GM19023 (cell line): ENCODE measurements around the gene VWA8.

Experiments used
- ATAC-seq: cut with Tn5 transposase; IDR thresholded peaks from one replicate; pipeline ENCODE4 v1.9.1; 2021; ENCODE audit warnings: mild to moderate bottlenecking, moderate library complexity; ENCODE audit not compliant: unreplicated experiment

The VWA8 gene

GRCh38 chr13:41960637-41961465, at the start of gene VWA8:
VWA8 (minus strand) TSS chr13:41961109; CDS start chr13:41961015, 94 bp downstream.
- peak; percentile 90 for ATAC-seq

- ATAC-seq, result no peak
Measured at GRCh38 chr13:42009057-42009456, 48.1 kb upstream of the VWA8 start.

GRCh38 chr13:42007844-42008243, 46.9 kb upstream of the VWA8 start:
- no peak for ATAC-seq

GRCh38 chr13:42002066-42002465, 41.2 kb upstream of the VWA8 start:
- ATAC-seq, result no peak

- ATAC-seq, result no peak
Measured at GRCh38 chr13:42001580-42001979, 40.7 kb upstream of the VWA8 start.

GRCh38 chr13:42000846-42001245, 39.9 kb upstream of the VWA8 start:
- no peak for ATAC-seq

GRCh38 chr13:41997396-41997795, 36.5 kb upstream of the VWA8 start:
- no peak for ATAC-seq

GRCh38 chr13:41995946-41996345, 35.0 kb upstream of the VWA8 start:
- no peak for ATAC-seq

- no peak for ATAC-seq
Measured at GRCh38 chr13:41995336-41995735, 34.4 kb upstream of the VWA8 start.

- no peak for ATAC-seq
Measured at GRCh38 chr13:41994696-41995095, 33.8 kb upstream of the VWA8 start.

- no peak for ATAC-seq
Measured at GRCh38 chr13:41991936-41992335, 31.0 kb upstream of the VWA8 start.

GRCh38 chr13:41988244-41988643, 27.3 kb upstream of the VWA8 start:
- no peak for ATAC-seq

- no peak for ATAC-seq
Measured at GRCh38 chr13:41985788-41986508, 25.0 kb upstream of the VWA8 start.

- ATAC-seq, result no peak
Measured at GRCh38 chr13:41981951-41982715, 21.2 kb upstream of the VWA8 start.

- ATAC-seq, result no peak
Measured at GRCh38 chr13:41978007-41978406, 17.1 kb upstream of the VWA8 start.

GRCh38 chr13:41976476-41976875, 15.6 kb upstream of the VWA8 start:
- no peak for ATAC-seq

- no peak for ATAC-seq
Measured at GRCh38 chr13:41974262-41974900, 13.5 kb upstream of the VWA8 start.

GRCh38 chr13:41973247-41973741, 12.4 kb upstream of the VWA8 start:
- no peak for ATAC-seq

GRCh38 chr13:41971848-41972247, 10.9 kb upstream of the VWA8 start:
- no peak for ATAC-seq

GRCh38 chr13:41970918-41971317, 10.0 kb upstream of the VWA8 start:
- no peak for ATAC-seq

- ATAC-seq, result no peak
Measured at GRCh38 chr13:41970022-41970421, 9.1 kb upstream of the VWA8 start.
